Skeletal muscle satellite cell (primary cell): ENCODE data around the gene RNASEH2B. TPM values are rescaled to one million over a fixed set of nuclear protein-coding genes. Genes with fewer than 3 reads are reported as not detected.

Experiments used
- H3K27me3 ChIP-seq: 2 replicates; pipeline ENCODE4 v1.7.0; 2013; ENCODE audit warnings: low read length; ENCODE audit not compliant: control insufficient read depth, insufficient read depth
- H3K36me3 ChIP-seq: 2 replicates; pipeline ENCODE4 v1.7.0; 2013; ENCODE audit warnings: mild to moderate bottlenecking, control low read depth, low read length; ENCODE audit not compliant: insufficient read depth
- H3K4me1 ChIP-seq: 2 replicates; pipeline ENCODE4 v1.7.0; 2013; ENCODE audit warnings: low read length; ENCODE audit not compliant: control insufficient read depth, insufficient read depth
- H3K4me2 ChIP-seq: 2 replicates; pipeline ENCODE4 v1.7.0; 2013; ENCODE audit warnings: mild to moderate bottlenecking, low read length
- H3K4me3 ChIP-seq: 2 replicates; pipeline ENCODE4 v1.7.0; 2013; ENCODE audit warnings: low read length
- H3K9ac ChIP-seq: 2 replicates; pipeline ENCODE4 v1.7.0; 2013; ENCODE audit warnings: mild to moderate bottlenecking, low read depth, low read length, moderate library complexity
- H3K9me3 ChIP-seq: replicated peaks from 2 replicates; pipeline ENCODE4 v1.7.0; 2013; ENCODE audit warnings: mild to moderate bottlenecking, control low read depth, low read length
- total RNA-seq: library from RNA; depleted of rRNA; stranded (reverse); fragments of >200 nt; gene quantifications from 2 replicates; pipeline ENCODE4 v1.2.3, GENCODE V29; 2012; rRNA removed

RNASEH2B gene, protein sequence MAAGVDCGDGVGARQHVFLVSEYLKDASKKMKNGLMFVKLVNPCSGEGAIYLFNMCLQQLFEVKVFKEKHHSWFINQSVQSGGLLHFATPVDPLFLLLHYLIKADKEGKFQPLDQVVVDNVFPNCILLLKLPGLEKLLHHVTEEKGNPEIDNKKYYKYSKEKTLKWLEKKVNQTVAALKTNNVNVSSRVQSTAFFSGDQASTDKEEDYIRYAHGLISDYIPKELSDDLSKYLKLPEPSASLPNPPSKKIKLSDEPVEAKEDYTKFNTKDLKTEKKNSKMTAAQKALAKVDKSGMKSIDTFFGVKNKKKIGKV
- 31.4 and 37.4 TPM in 2 replicates for total RNA-seq

DNA sequence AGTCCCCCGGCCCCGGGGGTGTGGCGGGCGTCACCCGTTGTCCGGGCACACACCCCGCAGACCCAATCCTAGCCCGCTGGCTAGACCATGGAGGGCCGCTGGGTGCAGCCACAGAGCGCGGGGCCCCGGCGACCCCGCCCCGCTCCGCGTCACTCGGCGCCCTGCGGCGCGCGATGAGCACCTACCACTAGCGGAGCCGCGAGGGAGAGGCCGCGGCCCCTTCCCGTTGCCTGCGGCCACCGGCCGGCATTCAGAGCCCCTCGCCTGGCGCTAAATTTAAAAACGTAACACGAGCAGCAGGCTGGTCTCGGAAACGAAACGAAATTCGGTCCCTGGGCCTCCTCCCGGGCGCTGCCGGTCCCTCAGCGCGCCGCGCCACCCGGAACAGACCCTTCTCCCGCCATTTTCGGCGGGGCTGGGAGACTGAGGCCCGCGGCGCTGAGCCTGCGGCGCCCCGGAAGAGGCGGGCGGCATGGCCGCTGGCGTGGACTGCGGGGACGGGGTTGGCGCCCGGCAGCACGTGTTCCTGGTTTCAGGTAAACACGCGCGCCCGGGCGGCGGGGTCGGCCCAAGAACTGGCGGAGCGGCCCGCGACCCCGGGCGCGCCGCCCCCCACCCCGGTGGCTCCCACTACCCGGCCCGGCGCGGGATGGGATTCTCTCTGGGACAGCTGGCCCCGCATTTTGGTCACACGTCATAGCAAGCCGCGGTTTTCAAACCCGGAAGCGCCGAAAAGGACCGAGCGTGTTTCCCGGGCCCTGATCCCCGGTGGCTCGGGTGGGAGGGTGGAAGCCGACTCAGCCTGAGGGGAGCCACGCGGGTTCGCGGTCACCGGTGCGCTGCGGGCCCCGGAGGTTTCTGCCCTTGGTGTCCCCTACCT lies at the start of gene RNASEH2B:
Gene RNASEH2B (plus strand): TSS at position 187 of the 880 bp plus-strand sequence. CDS start 286 bp downstream, at position 473.
- H3K9ac ChIP-seq: peak within 1 kb of the TSS; percentile 95
- peak within 1 kb of the TSS; percentile 97 for H3K4me2 ChIP-seq
- peaks cover 23% of the 10 kb centered on the region for H3K4me1 ChIP-seq
- H3K36me3 ChIP-seq: no peaks in the 10 kb centered on the region
- no peaks in the 10 kb centered on the region for H3K27me3 ChIP-seq
- H3K9me3 ChIP-seq: no peaks in the 10 kb centered on the region
- H3K4me3 ChIP-seq: peak within 1 kb of the TSS; percentile 81

DNA sequence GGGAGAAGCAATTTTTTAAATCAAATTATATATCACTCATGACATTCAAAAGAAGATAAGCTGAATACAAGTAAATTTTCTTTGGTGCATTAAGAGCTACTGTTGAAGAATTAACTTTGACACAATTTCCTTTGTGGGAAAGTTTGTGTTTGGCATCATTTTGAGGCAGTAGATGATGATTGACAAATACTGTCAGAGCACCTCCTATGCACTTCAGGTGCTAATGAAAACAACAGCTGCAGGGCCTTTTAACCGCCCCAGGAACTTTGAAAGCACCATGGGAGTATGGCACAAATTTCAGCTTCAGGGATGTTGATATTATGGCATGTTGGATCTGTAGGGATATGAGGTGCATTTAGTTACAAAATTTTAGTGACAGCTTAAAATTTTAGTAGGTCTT lies 45.1 kb upstream of the RNASEH2B start:
- peaks cover 6% of the 10 kb centered on the region for H3K27me3 ChIP-seq
- H3K36me3 ChIP-seq: no peaks in the 10 kb centered on the region
- H3K4me2 ChIP-seq: no peak overlapping the region
- no peaks in the 10 kb centered on the region for H3K4me1 ChIP-seq
- H3K9ac ChIP-seq: no peak overlapping the region
- H3K4me3 ChIP-seq: no peak overlapping the region
- no peaks in the 10 kb centered on the region for H3K9me3 ChIP-seq

- H3K4me1 ChIP-seq: no peaks in the 10 kb centered on the region
- H3K9ac ChIP-seq: no peak overlapping the region
- H3K4me3 ChIP-seq: no peak overlapping the region
- peaks cover 6% of the 10 kb centered on the region for H3K27me3 ChIP-seq
- no peak overlapping the region for H3K4me2 ChIP-seq
- H3K9me3 ChIP-seq: no peaks in the 10 kb centered on the region
- no peaks in the 10 kb centered on the region for H3K36me3 ChIP-seq
These were observed 42.6 kb upstream of the RNASEH2B start for GRCh38 chr13:50866817-50867636.

- Histone ChIP-seq H3K36me3 (no peaks in the 10 kb centered on the region), H3K9ac (no peak overlapping the region), H3K4me3 (no peak overlapping the region), H3K4me1 (no peaks in the 10 kb centered on the region), H3K4me2 (no peak overlapping the region), H3K27me3 (peaks cover 6% of the 10 kb centered on the region), H3K9me3 (no peaks in the 10 kb centered on the region)
These were observed 42.0 kb upstream of the RNASEH2B start for GRCh38 chr13:50867637-50867945.

DNA sequence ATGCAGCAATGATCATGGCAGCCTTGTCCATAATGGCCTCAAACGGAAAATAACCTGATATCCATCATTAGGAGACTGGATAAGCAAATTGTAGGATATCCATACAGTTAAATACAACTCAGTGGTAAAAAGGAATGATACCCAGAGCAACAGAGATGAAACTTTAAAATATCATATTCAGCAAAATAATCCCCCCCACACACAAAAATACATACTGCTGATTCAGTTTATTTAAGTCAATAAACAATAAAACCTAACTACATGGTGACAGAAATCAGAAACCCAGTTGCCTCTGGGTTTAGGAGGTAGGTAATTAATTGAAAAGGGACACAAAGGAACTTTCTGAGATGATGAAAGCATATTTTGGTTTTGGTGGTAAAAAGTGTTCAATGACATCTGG lies 38.2 kb upstream of the RNASEH2B start:
- Histone ChIP-seq H3K9me3 (no peaks in the 10 kb centered on the region), H3K9ac (no peak overlapping the region), H3K27me3 (peaks cover 6% of the 10 kb centered on the region), H3K4me2 (no peak overlapping the region), H3K4me3 (no peak overlapping the region), H3K36me3 (no peaks in the 10 kb centered on the region), H3K4me1 (no peaks in the 10 kb centered on the region)

DNA sequence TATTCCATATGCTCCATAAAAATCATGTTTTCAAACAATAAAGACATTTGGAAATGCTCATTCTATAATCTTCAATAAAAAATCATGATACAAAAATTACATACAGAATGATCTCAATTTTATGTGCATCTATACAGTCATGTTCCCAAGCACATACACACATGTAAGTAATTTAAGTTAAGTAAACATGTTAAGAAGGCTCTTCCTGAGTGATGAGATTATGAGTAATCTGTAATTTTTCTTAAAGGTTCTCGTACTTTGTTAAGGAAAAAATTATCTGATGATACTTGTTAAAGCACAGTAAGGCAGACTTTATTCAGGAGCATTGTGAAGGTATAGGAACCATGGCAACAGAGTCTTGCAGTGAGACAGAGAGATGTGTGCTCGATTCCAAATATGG lies 36.1 kb upstream of the RNASEH2B start:
- H3K9me3 ChIP-seq: no peaks in the 10 kb centered on the region
- H3K27me3 ChIP-seq: no peaks in the 10 kb centered on the region
- H3K36me3 ChIP-seq: no peaks in the 10 kb centered on the region
- no peaks in the 10 kb centered on the region for H3K4me1 ChIP-seq
- H3K4me3 ChIP-seq: no peak overlapping the region
- H3K4me2 ChIP-seq: no peak overlapping the region
- no peak overlapping the region for H3K9ac ChIP-seq

DNA sequence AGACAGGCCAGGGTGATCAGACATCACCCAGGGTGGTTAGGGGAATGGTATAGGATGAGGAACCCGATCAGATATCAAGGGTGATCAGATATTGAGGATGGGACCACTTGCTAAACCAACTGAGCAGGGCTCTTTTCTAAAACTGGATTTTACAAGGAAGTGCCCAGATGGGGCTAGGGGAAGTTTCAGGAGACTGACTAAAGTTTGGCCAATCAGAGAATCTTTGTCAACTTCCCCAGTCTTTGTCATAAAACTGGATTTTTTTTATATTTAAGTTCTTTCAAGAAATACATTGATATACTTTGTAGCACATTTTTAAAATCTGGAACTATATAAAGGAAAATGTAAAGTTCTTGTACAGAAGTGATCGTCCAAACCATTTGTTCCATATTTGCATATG lies 35.6 kb upstream of the RNASEH2B start:
- H3K9ac ChIP-seq: no peak overlapping the region
- H3K36me3 ChIP-seq: no peaks in the 10 kb centered on the region
- no peaks in the 10 kb centered on the region for H3K9me3 ChIP-seq
- H3K4me1 ChIP-seq: no peaks in the 10 kb centered on the region
- no peak overlapping the region for H3K4me3 ChIP-seq
- H3K27me3 ChIP-seq: no peaks in the 10 kb centered on the region
- no peak overlapping the region for H3K4me2 ChIP-seq

DNA sequence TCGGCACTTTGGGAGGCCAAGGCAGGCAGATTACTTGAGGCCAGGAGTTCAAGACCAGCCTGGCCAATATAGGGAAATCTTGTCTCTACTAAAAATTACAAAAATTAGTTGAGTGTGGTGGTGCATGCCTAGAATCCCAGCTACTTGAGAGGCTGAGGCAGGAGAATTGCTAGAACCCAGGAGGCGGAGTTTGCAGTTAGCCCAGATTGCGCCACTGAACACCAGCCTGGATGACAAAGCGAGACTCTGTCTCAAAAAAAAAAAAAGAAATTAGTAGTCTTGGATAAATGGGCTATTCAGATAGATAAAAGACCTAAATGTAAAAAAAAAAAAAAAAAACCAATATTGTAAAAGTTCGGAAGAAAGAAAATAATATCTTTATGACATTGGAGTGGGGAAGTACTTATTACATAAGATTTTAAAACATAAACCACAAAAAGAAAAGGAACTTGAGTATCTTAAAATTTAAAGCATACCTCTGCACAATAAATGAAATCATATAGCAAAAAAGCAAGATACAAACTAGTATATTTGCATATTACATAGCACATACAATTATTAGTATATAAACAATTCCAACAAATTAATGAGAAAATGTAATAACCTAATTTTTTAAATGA lies 26.7 kb upstream of the RNASEH2B start:
- Histone ChIP-seq H3K4me2 (no peak overlapping the region), H3K27me3 (peaks cover 6% of the 10 kb centered on the region), H3K4me1 (no peaks in the 10 kb centered on the region)

DNA sequence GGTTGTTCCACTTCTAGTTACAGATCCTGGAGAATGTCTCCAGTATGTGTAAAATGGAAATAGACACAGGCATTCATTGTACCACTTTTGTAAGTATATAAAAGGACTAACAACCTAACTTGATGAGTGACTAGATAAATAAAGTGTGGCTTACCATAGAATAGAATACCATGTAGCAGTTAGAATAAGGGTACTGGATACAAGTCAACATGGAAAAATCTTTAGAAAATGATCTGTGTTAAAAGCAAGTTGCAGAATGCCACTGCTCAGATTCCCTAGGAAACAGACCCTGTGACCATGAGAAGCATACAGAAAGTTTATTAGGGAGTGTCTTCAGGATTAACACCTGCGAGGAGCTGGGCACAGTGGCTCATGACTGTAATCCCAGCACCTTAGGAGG lies 25.9 kb upstream of the RNASEH2B start:
- Histone ChIP-seq H3K4me3 (no peak overlapping the region), H3K27me3 (peaks cover 6% of the 10 kb centered on the region), H3K9me3 (no peaks in the 10 kb centered on the region), H3K9ac (no peak overlapping the region), H3K36me3 (no peaks in the 10 kb centered on the region), H3K4me1 (no peaks in the 10 kb centered on the region), H3K4me2 (no peak overlapping the region)

More for the DNA sequence above, 26.7 kb upstream of the RNASEH2B start:
- no peaks in the 10 kb centered on the region for H3K9me3 ChIP-seq
- no peak overlapping the region for H3K4me3 ChIP-seq
- no peak overlapping the region for H3K9ac ChIP-seq
- H3K36me3 ChIP-seq: no peaks in the 10 kb centered on the region

DNA sequence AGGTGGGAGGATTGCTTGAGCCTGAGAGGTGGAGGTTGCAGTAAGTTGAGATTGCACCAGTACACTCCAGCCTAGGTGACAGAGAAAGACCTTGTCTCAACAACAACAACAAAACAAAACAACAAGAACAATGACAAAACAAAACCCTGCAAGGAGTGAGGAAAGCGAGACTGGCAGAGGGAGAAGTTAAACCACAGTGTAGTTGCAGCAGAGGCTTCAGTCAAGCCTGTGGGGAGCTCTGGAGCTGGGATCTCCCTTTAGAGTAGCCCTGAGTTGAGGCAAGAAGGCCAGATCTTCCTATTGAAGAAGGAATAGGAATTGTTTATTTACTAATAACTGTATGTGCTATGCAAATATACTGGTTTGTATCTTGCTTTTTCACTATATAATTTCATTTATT lies 25.3 kb upstream of the RNASEH2B start:
- Histone ChIP-seq H3K4me1 (no peaks in the 10 kb centered on the region), H3K9me3 (no peaks in the 10 kb centered on the region), H3K4me3 (no peak overlapping the region), H3K27me3 (peaks cover 6% of the 10 kb centered on the region), H3K4me2 (no peak overlapping the region), H3K36me3 (no peaks in the 10 kb centered on the region), H3K9ac (no peak overlapping the region)

DNA sequence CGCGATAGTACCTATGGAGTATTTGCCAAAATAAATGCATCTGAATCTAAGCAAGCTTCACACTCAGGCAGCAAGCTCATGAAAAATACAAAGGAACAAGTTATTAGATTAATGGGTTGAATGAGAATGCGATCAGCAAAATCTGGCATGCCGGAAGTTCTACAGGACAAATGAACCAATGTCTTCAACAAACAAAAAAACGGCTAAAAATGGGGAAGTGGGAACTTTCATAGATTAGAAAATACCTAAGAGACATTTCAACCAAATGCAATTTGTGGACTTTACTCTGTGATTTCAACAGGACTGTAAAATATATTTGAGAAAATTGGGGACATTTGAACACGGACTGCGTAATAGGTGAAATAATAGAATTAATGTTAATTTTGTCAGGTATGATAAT lies 22.4 kb upstream of the RNASEH2B start:
- no peak overlapping the region for H3K9ac ChIP-seq
- H3K27me3 ChIP-seq: peaks cover 6% of the 10 kb centered on the region
- H3K4me2 ChIP-seq: no peak overlapping the region
- no peak overlapping the region for H3K4me3 ChIP-seq
- H3K36me3 ChIP-seq: no peaks in the 10 kb centered on the region
- no peaks in the 10 kb centered on the region for H3K4me1 ChIP-seq
- no peaks in the 10 kb centered on the region for H3K9me3 ChIP-seq
